Upper lobe of left lung (tissue), 6 donors: ENCODE measurements around the gene RAB11B. TPM values are rescaled to one million over a fixed set of nuclear protein-coding genes. Genes with fewer than 3 reads are reported as not detected.
"Not testable (repeated sequence)": the region's sequence is repeated elsewhere in the genome, so short reads cannot be mapped to it uniquely, and the experiment has no call there.

Source experiments
- ATAC-seq, 2 donors: fragments of 200-7000 bp; cut with Tn5 transposase; one replicate each; pipeline ENCODE4 v1.9.1; 2022; ENCODE audit warnings: mild to moderate bottlenecking in 2 of 2, moderate library complexity in 2 of 2; ENCODE audit not compliant: low FRiP score in 2 of 2
- DNase-seq, 2 donors: peaks; one replicate each; pipeline ENCODE4 v3.0.0-alpha.2; 2019 to 2020
- H3K27ac ChIP-seq, 4 donors: fragments of 200-600 bp; sonication (generic); one replicate each; pipeline ENCODE4 v1.5.1; 2016 to 2019
- H3K27me3 ChIP-seq, 4 donors: fragments of 200-600 bp; sonication (generic); one replicate each; pipeline ENCODE4 v1.5.1; 2017 to 2019
- H3K36me3 ChIP-seq, 4 donors: fragments of 200-600 bp; sonication (generic); one replicate each; pipeline ENCODE4 v1.5.1; 2016 to 2019
- H3K4me1 ChIP-seq, 4 donors: fragments of 200-600 bp; sonication (generic); one replicate each; pipeline ENCODE4 v1.5.1; 2018 to 2019
- H3K4me3 ChIP-seq, 4 donors: fragments of 200-600 bp; sonication (generic); one replicate each; pipeline ENCODE4 v1.5.1; 2017 to 2019; ENCODE audit warnings: mild to moderate bottlenecking in 2 of 4, moderate library complexity in 1 of 4
- H3K9me3 ChIP-seq, 4 donors: fragments of 200-600 bp; sonication (generic); one replicate each; pipeline ENCODE4 v1.5.1; 2018 to 2019
- EP300 ChIP-seq, 4 donors: sonication (generic); formaldehyde crosslinking; IDR thresholded peaks; one replicate each; pipeline ENCODE4 v1.5.1; 2017; ENCODE audit warnings: antibody characterized with exemption in 4 of 4, control low read depth in 2 of 4
- POLR2A ChIP-seq, 4 donors: fragments of 450-650 bp; IDR thresholded peaks; one replicate each; pipeline ENCODE4 v1.5.1; 2016 to 2017; ENCODE audit warnings: antibody characterized with exemption in 4 of 4, mild to moderate bottlenecking in 2 of 4
- POLR2AphosphoS5 ChIP-seq, 2 donors: sonication (generic); formaldehyde crosslinking; IDR thresholded peaks; one replicate each; pipeline ENCODE4 v1.5.1; 2017; ENCODE audit warnings: antibody characterized with exemption in 2 of 2
- WGBS, 2 donors: methylation state at CpG; one replicate each; pipeline ENCODE4 v1.1.5; 2017 to 2018; 5-methylcytosine and 5-hydroxymethylcytosine counted together
- total RNA-seq, 6 donors: library from RNA; depleted of rRNA in 4 of 6; stranded (reverse); fragments of >200 nt in 4 of 6; gene quantifications; one replicate each; pipeline versions ENCODE4 v1.1.0 to v1.2.1, GENCODE V29; 2016 to 2021
- TF ChIP-seq, protein P1 (sequence below), 6 experiments: fragments of 450-650 bp in 4 of 6; fragments of 200-600 bp in 2 of 6; sonication (generic) in 2 of 6; IDR thresholded peaks; one replicate each; pipeline ENCODE4 v1.5.1; 2016 to 2019; ENCODE audit warnings: antibody characterized with exemption in 6 of 6
- donor health status: DM: no; HTN: no; CAD: no; lungs with moderate emphysema.
- donor health status: DM: no; HTN: yes; CAD: no; lungs with severe emphysema.

Gene RAB11B
- total RNA-seq, 6 donors from 2014 or later = 55.0 to 158 (median 130) TPM

GRCh38 chr19:8352134-8352827 lies 37.9 kb upstream of the RAB11B start:
- ATAC-seq (peak in 1 of 2 donors; percentile 32), DNase-seq (no peak)
- Histone ChIP-seq H3K9me3 (peaks cover 0 to 4% (median 0%) of the 10 kb centered on the region in 4 donors), H3K4me1 (peaks cover 20 to 41% (median 34%) of the 10 kb centered on the region in 4 donors), H3K27ac (peak overlapping the region in 1 of 4 donors; percentile 13), H3K36me3 (no peaks in the 10 kb centered on the region), H3K27me3 (no peaks in the 10 kb centered on the region), H3K4me3 (peak overlapping the region in 1 of 4 donors; percentile 9)
- 28 to 50% methylated on average over 10 of the region's 10 CpGs for WGBS, 2 donors
- TF ChIP-seq EP300 (IDR thresholded peaks at IDR 0.05) (no peak), POLR2A (IDR thresholded peaks at IDR 0.05) (no peak), POLR2AphosphoS5 (IDR thresholded peaks at IDR 0.05) (no peak)
- TF ChIP-seq, protein P1, sequence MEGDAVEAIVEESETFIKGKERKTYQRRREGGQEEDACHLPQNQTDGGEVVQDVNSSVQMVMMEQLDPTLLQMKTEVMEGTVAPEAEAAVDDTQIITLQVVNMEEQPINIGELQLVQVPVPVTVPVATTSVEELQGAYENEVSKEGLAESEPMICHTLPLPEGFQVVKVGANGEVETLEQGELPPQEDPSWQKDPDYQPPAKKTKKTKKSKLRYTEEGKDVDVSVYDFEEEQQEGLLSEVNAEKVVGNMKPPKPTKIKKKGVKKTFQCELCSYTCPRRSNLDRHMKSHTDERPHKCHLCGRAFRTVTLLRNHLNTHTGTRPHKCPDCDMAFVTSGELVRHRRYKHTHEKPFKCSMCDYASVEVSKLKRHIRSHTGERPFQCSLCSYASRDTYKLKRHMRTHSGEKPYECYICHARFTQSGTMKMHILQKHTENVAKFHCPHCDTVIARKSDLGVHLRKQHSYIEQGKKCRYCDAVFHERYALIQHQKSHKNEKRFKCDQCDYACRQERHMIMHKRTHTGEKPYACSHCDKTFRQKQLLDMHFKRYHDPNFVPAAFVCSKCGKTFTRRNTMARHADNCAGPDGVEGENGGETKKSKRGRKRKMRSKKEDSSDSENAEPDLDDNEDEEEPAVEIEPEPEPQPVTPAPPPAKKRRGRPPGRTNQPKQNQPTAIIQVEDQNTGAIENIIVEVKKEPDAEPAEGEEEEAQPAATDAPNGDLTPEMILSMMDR (IDR thresholded peaks at IDR 0.05) = no peak

- H3K27ac ChIP-seq = peak overlapping the region in 1 of 4 donors; percentile 13
- not testable (repeated sequence) for H3K27me3 ChIP-seq, H3K36me3 ChIP-seq, ATAC-seq, H3K9me3 ChIP-seq, DNase-seq
- whole genome bisulfite sequencing, 2 donors = 54 to 73% methylated on average over 2 to 5 of the region's 5 CpGs
- peak overlapping the region in 1 of 4 donors; percentile 9 for H3K4me3 ChIP-seq
- peaks cover 20 to 38% (median 33%) of the 10 kb centered on the region in 4 donors for H3K4me1 ChIP-seq
These were observed 37.3 kb upstream of the RAB11B start for GRCh38 chr19:8352845-8353244.

- peak; percentile 81 to 98 for TF ChIP-seq POLR2AphosphoS5 (IDR thresholded peaks at IDR 0.05)
- TF ChIP-seq POLR2A (IDR thresholded peaks at IDR 0.05) = no peak
- TF ChIP-seq, protein P1 (IDR thresholded peaks at IDR 0.05) = no peak
- TF ChIP-seq EP300 (IDR thresholded peaks at IDR 0.05) = peak in 2 of 4 donors; percentile 49 to 88
- peak overlapping the region in 3 of 4 donors; percentile 4 to 52 (median 48) for H3K27ac ChIP-seq
These were observed 34.3 kb upstream of the RAB11B start for GRCh38 chr19:8355631-8356402.

DNA sequence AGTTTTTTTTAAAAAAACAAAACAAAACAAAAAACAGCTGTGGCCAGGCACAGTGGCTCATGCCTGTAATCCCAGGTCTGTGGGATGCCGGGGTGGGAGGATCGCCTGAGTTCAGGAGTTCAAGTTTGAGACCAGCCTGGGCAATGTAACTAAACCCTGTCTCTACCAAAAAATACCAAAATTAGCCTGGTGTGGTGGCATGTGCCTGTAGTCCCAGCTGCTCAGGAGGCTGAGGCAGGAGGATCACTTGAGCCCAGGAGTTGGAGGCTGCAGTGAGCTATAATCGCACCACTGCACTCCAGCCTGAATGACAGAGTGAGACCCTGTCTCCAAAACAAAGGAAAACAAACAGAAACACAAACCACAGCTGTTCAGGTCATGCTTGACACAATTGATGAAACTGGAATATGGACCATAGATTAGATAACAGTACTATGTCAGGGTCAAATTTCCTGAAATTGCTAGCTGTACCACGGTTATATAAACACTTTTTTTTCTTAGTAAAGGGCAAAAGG lies 33.1 kb upstream of the RAB11B start:
- 65 to 78% methylated on average over 4 of the region's 4 CpGs for WGBS, 2 donors
- ATAC-seq = no peak

More at GRCh38 chr19:8355631-8356402, 34.3 kb upstream of the RAB11B start:
- no peaks in the 10 kb centered on the region for H3K36me3 ChIP-seq
- no peaks in the 10 kb centered on the region for H3K27me3 ChIP-seq
- ATAC-seq = peak; percentile 85 to 88
- peaks cover 0 to 4% (median 0%) of the 10 kb centered on the region in 4 donors for H3K9me3 ChIP-seq
- 57 to 63% methylated on average over 6 of the region's 6 CpGs for WGBS, 2 donors
- H3K4me1 ChIP-seq = peaks cover 20 to 34% (median 32%) of the 10 kb centered on the region in 4 donors
- no peak overlapping the region for H3K4me3 ChIP-seq
- peak in 1 of 2 donors; percentile 84 for DNase-seq

More for the DNA sequence above, 33.1 kb upstream of the RAB11B start:
- peaks cover 31 to 45% (median 39%) of the 10 kb centered on the region in 4 donors for H3K4me1 ChIP-seq
- DNase-seq = no peak
- H3K27ac ChIP-seq = no peak overlapping the region
- H3K9me3 ChIP-seq = peaks cover 0 to 4% (median 0%) of the 10 kb centered on the region in 4 donors
- no peaks in the 10 kb centered on the region for H3K36me3 ChIP-seq
- TF ChIP-seq EP300 (IDR thresholded peaks at IDR 0.05) (no peak), POLR2A (IDR thresholded peaks at IDR 0.05) (no peak), POLR2AphosphoS5 (IDR thresholded peaks at IDR 0.05) (no peak)
- TF ChIP-seq, protein P1 (IDR thresholded peaks at IDR 0.05) = no peak
- H3K4me3 ChIP-seq = no peak overlapping the region
- no peaks in the 10 kb centered on the region for H3K27me3 ChIP-seq
